MCF 10A (cell line): ENCODE measurements around the gene POP7. TPM values are rescaled to one million over a fixed set of nuclear protein-coding genes. Genes with fewer than 3 reads are reported as not detected.

Experiments
- BruUV-seq: library from RNA; stranded (reverse); fragments of 400-500 nt; replicated peaks from 2 replicates; lab custom pipeline; 2021; lab: Mats Ljungman, UMichigan
- CTCF ChIA-PET: fragments of 300-600 bp; sonication (Branson Sonifier 250); formaldehyde crosslinking; extraction: SDS; loops from one replicate; lab custom pipeline; 2021; ENCODE audit warnings: antibody characterized with exemption, inconsistent platforms; lab: Yijun Ruan, JAX
- POLR2A ChIA-PET: fragments of 300-600, 350-650 bp; sonication (Branson Sonifier 250); formaldehyde crosslinking; extraction: SDS; loops from one replicate; lab custom pipeline; 2020; ENCODE audit warnings: antibody characterized with exemption, inconsistent platforms; lab: Yijun Ruan, JAX
- DNase-seq: peaks from one replicate; pipeline ENCODE4 v3.0.0-alpha.2; 2018; ENCODE audit not compliant: unreplicated experiment
- H3K27ac Mint-ChIP-seq: one replicate; pipeline ENCODE4 v1.8.0; 2022; ENCODE audit warnings: mild to moderate bottlenecking, low read depth, mixed read lengths; ENCODE audit not compliant: unreplicated experiment
- H3K27me3 Mint-ChIP-seq: one replicate; pipeline ENCODE4 v1.8.0; 2022; ENCODE audit warnings: mixed read lengths; ENCODE audit not compliant: insufficient read depth, unreplicated experiment
- H3K36me3 Mint-ChIP-seq: one replicate; pipeline ENCODE4 v1.8.0; 2022; ENCODE audit warnings: mild to moderate bottlenecking, moderate library complexity, mixed read lengths; ENCODE audit not compliant: insufficient read depth, unreplicated experiment
- H3K4me1 Mint-ChIP-seq: one replicate; pipeline ENCODE4 v1.8.0; 2022; ENCODE audit warnings: mixed read lengths; ENCODE audit not compliant: insufficient read depth, unreplicated experiment
- H3K4me3 Mint-ChIP-seq: one replicate; pipeline ENCODE4 v1.8.0; 2022; ENCODE audit warnings: mild to moderate bottlenecking, moderate library complexity, mixed read lengths; ENCODE audit not compliant: unreplicated experiment
- H3K9me3 Mint-ChIP-seq: one replicate; pipeline ENCODE4 v1.8.0; 2022; ENCODE audit warnings: mixed read lengths; ENCODE audit not compliant: unreplicated experiment
- intact Hi-C: fragments of 100-400 bp; cut with micrococcal nuclease; formaldehyde crosslinking; loops from 2 replicates; pipeline ENCODE4 v1.14.1; 2022
- total RNA-seq: library from RNA; stranded (reverse); gene quantifications from 2 replicates; pipeline ENCODE4 v1.2.3, GENCODE V29; 2022
- TF ChIP-seq, protein P1 (sequence below): fragments of 200-600 bp; IDR thresholded peaks from one replicate; pipeline ENCODE4 v1.8.0; 2022; ENCODE audit warnings: antibody characterized with exemption, mild to moderate bottlenecking; ENCODE audit not compliant: unreplicated experiment

The POP7 gene
- total RNA-seq, 1 experiment from 2014 or later: 59.2 TPM

DNA sequence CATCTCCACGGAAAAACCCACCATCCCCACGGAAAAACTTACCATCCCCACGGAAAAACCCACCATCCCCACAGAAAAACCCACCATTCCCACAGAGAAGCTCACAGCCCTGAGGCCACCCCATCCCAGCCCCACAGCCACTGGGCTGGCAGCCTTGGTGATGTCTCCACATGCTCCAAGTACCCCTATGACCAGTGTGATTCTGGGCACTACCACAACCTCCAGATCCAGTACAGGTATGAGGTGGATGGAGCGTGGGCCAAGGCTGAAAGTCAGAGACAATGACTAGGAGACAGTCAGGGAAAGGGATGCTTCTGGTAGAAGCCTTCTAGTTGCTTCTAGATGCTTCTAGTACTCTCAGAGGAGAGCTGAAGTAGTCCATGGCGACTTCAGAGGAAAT lies 47.1 kb downstream of the POP7 start:
- BruUV-seq: no TSS peak
- Mint-ChIP-seq H3K4me3 (no peak overlapping the region), H3K27me3 (peaks cover 25% of the 10 kb centered on the region), H3K36me3 (peaks cover 10% of the 10 kb centered on the region), H3K9me3 (no peaks in the 10 kb centered on the region), H3K27ac (no peak overlapping the region), H3K4me1 (peaks cover 6% of the 10 kb centered on the region)
- TF ChIP-seq, protein P1, sequence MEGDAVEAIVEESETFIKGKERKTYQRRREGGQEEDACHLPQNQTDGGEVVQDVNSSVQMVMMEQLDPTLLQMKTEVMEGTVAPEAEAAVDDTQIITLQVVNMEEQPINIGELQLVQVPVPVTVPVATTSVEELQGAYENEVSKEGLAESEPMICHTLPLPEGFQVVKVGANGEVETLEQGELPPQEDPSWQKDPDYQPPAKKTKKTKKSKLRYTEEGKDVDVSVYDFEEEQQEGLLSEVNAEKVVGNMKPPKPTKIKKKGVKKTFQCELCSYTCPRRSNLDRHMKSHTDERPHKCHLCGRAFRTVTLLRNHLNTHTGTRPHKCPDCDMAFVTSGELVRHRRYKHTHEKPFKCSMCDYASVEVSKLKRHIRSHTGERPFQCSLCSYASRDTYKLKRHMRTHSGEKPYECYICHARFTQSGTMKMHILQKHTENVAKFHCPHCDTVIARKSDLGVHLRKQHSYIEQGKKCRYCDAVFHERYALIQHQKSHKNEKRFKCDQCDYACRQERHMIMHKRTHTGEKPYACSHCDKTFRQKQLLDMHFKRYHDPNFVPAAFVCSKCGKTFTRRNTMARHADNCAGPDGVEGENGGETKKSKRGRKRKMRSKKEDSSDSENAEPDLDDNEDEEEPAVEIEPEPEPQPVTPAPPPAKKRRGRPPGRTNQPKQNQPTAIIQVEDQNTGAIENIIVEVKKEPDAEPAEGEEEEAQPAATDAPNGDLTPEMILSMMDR: no peak
- POLR2A ChIA-PET: no interaction called here
- intact Hi-C loops: no loop called here
- CTCF ChIA-PET: interaction anchor here (0.5 to 0.6 kb wide), 2 partner anchors 14 to 60 kb away, joined by 3 to 6 read pairs; no protein-coding TSS in a partner anchor
- no peak for DNase-seq

DNA sequence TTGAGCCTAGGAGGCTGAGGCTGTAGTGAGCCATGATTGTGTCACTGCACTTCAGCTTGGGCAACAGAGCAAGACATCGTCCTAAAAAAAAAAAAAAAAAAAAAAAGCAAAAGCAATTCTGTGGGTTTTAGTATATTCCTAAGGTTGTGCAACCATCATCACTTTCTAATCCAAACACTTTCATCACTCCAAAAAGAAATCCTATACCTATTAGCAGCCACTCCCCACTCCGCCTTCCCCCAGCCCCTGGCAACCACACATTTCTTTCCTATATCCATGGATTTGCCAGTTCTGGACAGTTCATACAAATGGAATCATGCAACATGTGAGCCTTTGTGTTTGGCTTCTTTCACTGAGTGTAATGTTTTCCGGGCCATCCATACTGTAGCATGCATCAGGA lies 47.8 kb downstream of the POP7 start:
- peaks cover 20% of the 10 kb centered on the region for H3K27me3 Mint-ChIP-seq
- POLR2A ChIA-PET: no interaction called here

More for the DNA sequence above, 47.8 kb downstream of the POP7 start:
- BruUV-seq: no TSS peak
- DNase-seq: peak; percentile 38
- CTCF ChIA-PET: interaction anchor here (0.5 kb wide), 1 partner anchor 19 kb away, joined by 6 read pairs; no protein-coding TSS in a partner anchor
- peaks cover 10% of the 10 kb centered on the region for H3K36me3 Mint-ChIP-seq
- H3K9me3 Mint-ChIP-seq: no peaks in the 10 kb centered on the region
- no peak overlapping the region for H3K4me3 Mint-ChIP-seq
- TF ChIP-seq, protein P1: no peak
- H3K4me1 Mint-ChIP-seq: peaks cover 6% of the 10 kb centered on the region
- H3K27ac Mint-ChIP-seq: no peak overlapping the region
- intact Hi-C loops: no loop called here

Other genes with a start within 250 kb of the POP7 start
- 0.49 and 0.74 TPM in 2 replicates for gene SPACDR, start 241.9 kb upstream of the POP7 start, total RNA-seq
- gene TSC22D4, start 226.9 kb upstream of the POP7 start, total RNA-seq: 36.0 and 43.8 TPM in 2 replicates
- 0.21 TPM in 1 of 2 replicates, not detected in the other for gene NYAP1, start 222.2 kb upstream of the POP7 start, total RNA-seq
- 8.4 and 11.9 TPM in 2 replicates for gene AGFG2, start 166.9 kb upstream of the POP7 start, total RNA-seq
- gene SAP25, start 132.2 kb upstream of the POP7 start, total RNA-seq: 1.2 and 2.9 TPM in 2 replicates
- 21.4 and 22.3 TPM in 2 replicates for gene LRCH4, start 120.0 kb upstream of the POP7 start, total RNA-seq
- gene FBXO24, start 119.8 kb upstream of the POP7 start, total RNA-seq: 0.37 and 1.1 TPM in 2 replicates
- 2.0 and 3.6 TPM in 2 replicates for gene PCOLCE, start 103.8 kb upstream of the POP7 start, total RNA-seq
- 5.2 and 7.4 TPM in 2 replicates for gene MOSPD3, start 93.6 kb upstream of the POP7 start, total RNA-seq
- gene TFR2, start 64.6 kb upstream of the POP7 start, total RNA-seq: not detected in 2 replicates
- not detected in 2 replicates for gene ACTL6B, start 49.7 kb upstream of the POP7 start, total RNA-seq
- 196 and 201 TPM in 2 replicates for gene GNB2, start 32.4 kb upstream of the POP7 start, total RNA-seq
- 37.6 and 40.1 TPM in 2 replicates for gene GIGYF1, start 11.9 kb upstream of the POP7 start, total RNA-seq
- gene EPO, start 14.3 kb downstream of the POP7 start, total RNA-seq: not detected in 2 replicates
- not detected in 2 replicates for gene ZAN, start 27.5 kb downstream of the POP7 start, total RNA-seq
- 48.8 and 51.3 TPM in 2 replicates for gene EPHB4, start 121.4 kb downstream of the POP7 start, total RNA-seq
- 19.2 and 21.0 TPM in 2 replicates for gene SLC12A9, start 146.6 kb downstream of the POP7 start, total RNA-seq
- gene TRIP6, start 161.3 kb downstream of the POP7 start, total RNA-seq: 106 and 132 TPM in 2 replicates
- 111 and 142 TPM in 2 replicates for gene SRRT, start 169.0 kb downstream of the POP7 start, total RNA-seq
- 2.8 and 3.4 TPM in 2 replicates for gene UFSP1, start 183.6 kb downstream of the POP7 start, total RNA-seq
- gene ACHE, start 189.8 kb downstream of the POP7 start, total RNA-seq: 0.30 and 0.37 TPM in 2 replicates
- gene MUC3A, start 243.4 kb downstream of the POP7 start, total RNA-seq: not detected in 2 replicates